ENCODE results near the gene UNC5A. TPM values are rescaled to one million over a fixed set of nuclear protein-coding genes. Genes with fewer than 3 reads are reported as not detected.

Gene UNC5A
- total and polyA plus RNA-seq, 9 of the 15 experiments (the other 6 are each of a cell fraction or from before 2014, with no cell fraction given): not detected

GRCh38 chr5:176837707-176838115, 27.4 kb downstream of the UNC5A start (continued):
- TF ChIP-seq MNT (conservative IDR thresholded peaks at IDR 0.05): peak; percentile 91 to 97
- peak; percentile 67; the same call in 1 of the 2 replicates for TF ChIP-seq ZNF143 (CRISPR knock-in tag; IDR thresholded peaks at IDR 0.05)
- TF ChIP-seq ZBTB17 (CRISPR knock-in tag; IDR thresholded peaks at IDR 0.05): peak; percentile 78
- TF ChIP-seq PHF21A (IDR thresholded peaks at IDR 0.05; ENCODE audit: borderline replicate concordance, low read depth): no peak
- TF ChIP-seq SMAD3 (CRISPR knock-in tag; conservative IDR thresholded peaks at IDR 0.05): peak; percentile 90; the same call in 1 of the 2 replicates
- TF ChIP-seq E2F4 (CRISPR knock-in tag; IDR thresholded peaks at IDR 0.05; ENCODE audit: low read depth): peak; percentile 97
- TF ChIP-seq E2F3 (CRISPR knock-in tag; IDR thresholded peaks at IDR 0.05): no peak
- peak; percentile 72 for TF ChIP-seq GATA2 (CRISPR knock-in tag; IDR thresholded peaks at IDR 0.05)
- TF ChIP-seq EWSR1 (IDR thresholded peaks at IDR 0.05; ENCODE audit: borderline replicate concordance, low read depth, partially characterized antibody): no peak
- TF ChIP-seq SETDB1 (IDR thresholded peaks at IDR 0.05; ENCODE audit: low read length): no peak
- no peak for TF ChIP-seq ZBTB2 (IDR thresholded peaks at IDR 0.05)
- TF ChIP-seq ETV6 (IDR thresholded peaks at IDR 0.05; ENCODE audit: borderline replicate concordance in 1 of 2, low read depth in 2 of 2, low read length in 1 of 2): no peak
- TF ChIP-seq ETV6 (CRISPR knock-in tag; IDR thresholded peaks at IDR 0.05; ENCODE audit: borderline replicate concordance): peak; percentile 98
- peak; percentile 99 for TF ChIP-seq PRMT5 (CRISPR knock-in tag; IDR thresholded peaks at IDR 0.05)
- TF ChIP-seq ZSCAN32 (CRISPR knock-in tag; IDR thresholded peaks at IDR 0.05): no peak; the same call in 1 of the 2 replicates
- no peak for TF ChIP-seq COPS2 (conservative IDR thresholded peaks at IDR 0.05)
- TF ChIP-seq CREB5 (CRISPR knock-in tag; IDR thresholded peaks at IDR 0.05): no peak
- TF ChIP-seq ZNF121 (CRISPR knock-in tag; conservative IDR thresholded peaks at IDR 0.05): peak; percentile 59
- TF ChIP-seq NFYB (IDR thresholded peaks at IDR 0.05; ENCODE audit: extremely low read depth, insufficient read length): no peak
- no peak for TF ChIP-seq KLF10 (CRISPR knock-in tag; IDR thresholded peaks at IDR 0.05)
- TF ChIP-seq SMAD4 (CRISPR knock-in tag; conservative IDR thresholded peaks at IDR 0.05): peak; percentile 90
- no peak for TF ChIP-seq MBD1 (CRISPR knock-in tag; IDR thresholded peaks at IDR 0.05)
- 0 out of 4 replicates have a peak, but pooled peaks of 1 of the 2 experiments have one; percentile 14 for TF ChIP-seq TRIM24 (IDR thresholded peaks at IDR 0.05)
- TF ChIP-seq BRD4 (IDR thresholded peaks at IDR 0.05): no peak
